Measurements from ENCODE around the gene IGSF22. TPM values are rescaled to one million over a fixed set of nuclear protein-coding genes. Genes with fewer than 3 reads are reported as not detected.

The IGSF22 gene
- total and polyA plus RNA-seq, 2 of the 8 experiments (the other 6 are each of a cell fraction or from before 2014, with no cell fraction given) = 0.14 TPM; not detected in 1

DNA sequence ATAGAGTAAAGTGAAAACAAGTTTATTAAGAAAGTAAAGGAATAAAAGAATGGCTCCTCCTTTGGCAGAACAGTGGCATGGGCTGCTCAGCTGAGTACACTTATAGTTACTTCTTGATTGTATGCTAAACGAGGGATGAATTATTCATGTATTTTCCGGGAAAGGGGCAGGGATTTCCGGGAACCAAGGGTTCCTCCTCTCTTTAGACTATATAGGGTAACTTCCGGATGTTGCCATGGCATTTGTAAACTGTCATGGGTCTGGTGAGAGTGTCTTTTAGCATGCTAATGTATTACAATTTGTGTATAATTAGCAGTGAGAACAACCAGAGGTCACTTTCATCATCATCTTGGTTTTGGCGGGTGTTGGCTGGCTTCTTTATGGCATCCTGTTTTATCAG is 68.3 kb downstream of the IGSF22 start (continued):
- TF ChIP-seq, protein P1, sequence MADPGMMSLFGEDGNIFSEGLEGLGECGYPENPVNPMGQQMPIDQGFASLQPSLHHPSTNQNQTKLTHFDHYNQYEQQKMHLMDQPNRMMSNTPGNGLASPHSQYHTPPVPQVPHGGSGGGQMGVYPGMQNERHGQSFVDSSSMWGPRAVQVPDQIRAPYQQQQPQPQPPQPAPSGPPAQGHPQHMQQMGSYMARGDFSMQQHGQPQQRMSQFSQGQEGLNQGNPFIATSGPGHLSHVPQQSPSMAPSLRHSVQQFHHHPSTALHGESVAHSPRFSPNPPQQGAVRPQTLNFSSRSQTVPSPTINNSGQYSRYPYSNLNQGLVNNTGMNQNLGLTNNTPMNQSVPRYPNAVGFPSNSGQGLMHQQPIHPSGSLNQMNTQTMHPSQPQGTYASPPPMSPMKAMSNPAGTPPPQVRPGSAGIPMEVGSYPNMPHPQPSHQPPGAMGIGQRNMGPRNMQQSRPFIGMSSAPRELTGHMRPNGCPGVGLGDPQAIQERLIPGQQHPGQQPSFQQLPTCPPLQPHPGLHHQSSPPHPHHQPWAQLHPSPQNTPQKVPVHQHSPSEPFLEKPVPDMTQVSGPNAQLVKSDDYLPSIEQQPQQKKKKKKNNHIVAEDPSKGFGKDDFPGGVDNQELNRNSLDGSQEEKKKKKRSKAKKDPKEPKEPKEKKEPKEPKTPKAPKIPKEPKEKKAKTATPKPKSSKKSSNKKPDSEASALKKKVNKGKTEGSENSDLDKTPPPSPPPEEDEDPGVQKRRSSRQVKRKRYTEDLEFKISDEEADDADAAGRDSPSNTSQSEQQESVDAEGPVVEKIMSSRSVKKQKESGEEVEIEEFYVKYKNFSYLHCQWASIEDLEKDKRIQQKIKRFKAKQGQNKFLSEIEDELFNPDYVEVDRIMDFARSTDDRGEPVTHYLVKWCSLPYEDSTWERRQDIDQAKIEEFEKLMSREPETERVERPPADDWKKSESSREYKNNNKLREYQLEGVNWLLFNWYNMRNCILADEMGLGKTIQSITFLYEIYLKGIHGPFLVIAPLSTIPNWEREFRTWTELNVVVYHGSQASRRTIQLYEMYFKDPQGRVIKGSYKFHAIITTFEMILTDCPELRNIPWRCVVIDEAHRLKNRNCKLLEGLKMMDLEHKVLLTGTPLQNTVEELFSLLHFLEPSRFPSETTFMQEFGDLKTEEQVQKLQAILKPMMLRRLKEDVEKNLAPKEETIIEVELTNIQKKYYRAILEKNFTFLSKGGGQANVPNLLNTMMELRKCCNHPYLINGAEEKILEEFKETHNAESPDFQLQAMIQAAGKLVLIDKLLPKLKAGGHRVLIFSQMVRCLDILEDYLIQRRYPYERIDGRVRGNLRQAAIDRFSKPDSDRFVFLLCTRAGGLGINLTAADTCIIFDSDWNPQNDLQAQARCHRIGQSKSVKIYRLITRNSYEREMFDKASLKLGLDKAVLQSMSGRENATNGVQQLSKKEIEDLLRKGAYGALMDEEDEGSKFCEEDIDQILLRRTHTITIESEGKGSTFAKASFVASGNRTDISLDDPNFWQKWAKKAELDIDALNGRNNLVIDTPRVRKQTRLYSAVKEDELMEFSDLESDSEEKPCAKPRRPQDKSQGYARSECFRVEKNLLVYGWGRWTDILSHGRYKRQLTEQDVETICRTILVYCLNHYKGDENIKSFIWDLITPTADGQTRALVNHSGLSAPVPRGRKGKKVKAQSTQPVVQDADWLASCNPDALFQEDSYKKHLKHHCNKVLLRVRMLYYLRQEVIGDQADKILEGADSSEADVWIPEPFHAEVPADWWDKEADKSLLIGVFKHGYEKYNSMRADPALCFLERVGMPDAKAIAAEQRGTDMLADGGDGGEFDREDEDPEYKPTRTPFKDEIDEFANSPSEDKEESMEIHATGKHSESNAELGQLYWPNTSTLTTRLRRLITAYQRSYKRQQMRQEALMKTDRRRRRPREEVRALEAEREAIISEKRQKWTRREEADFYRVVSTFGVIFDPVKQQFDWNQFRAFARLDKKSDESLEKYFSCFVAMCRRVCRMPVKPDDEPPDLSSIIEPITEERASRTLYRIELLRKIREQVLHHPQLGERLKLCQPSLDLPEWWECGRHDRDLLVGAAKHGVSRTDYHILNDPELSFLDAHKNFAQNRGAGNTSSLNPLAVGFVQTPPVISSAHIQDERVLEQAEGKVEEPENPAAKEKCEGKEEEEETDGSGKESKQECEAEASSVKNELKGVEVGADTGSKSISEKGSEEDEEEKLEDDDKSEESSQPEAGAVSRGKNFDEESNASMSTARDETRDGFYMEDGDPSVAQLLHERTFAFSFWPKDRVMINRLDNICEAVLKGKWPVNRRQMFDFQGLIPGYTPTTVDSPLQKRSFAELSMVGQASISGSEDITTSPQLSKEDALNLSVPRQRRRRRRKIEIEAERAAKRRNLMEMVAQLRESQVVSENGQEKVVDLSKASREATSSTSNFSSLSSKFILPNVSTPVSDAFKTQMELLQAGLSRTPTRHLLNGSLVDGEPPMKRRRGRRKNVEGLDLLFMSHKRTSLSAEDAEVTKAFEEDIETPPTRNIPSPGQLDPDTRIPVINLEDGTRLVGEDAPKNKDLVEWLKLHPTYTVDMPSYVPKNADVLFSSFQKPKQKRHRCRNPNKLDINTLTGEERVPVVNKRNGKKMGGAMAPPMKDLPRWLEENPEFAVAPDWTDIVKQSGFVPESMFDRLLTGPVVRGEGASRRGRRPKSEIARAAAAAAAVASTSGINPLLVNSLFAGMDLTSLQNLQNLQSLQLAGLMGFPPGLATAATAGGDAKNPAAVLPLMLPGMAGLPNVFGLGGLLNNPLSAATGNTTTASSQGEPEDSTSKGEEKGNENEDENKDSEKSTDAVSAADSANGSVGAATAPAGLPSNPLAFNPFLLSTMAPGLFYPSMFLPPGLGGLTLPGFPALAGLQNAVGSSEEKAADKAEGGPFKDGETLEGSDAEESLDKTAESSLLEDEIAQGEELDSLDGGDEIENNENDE (IDR thresholded peaks at IDR 0.05; ENCODE audit: insufficient replicate concordance, low read length) = no peak
- TF ChIP-seq NRF1 (IDR thresholded peaks at IDR 0.05; ENCODE audit: low read depth, low read length) (no peak), TEAD4 (IDR thresholded peaks at IDR 0.05; ENCODE audit: low read depth, low read length) (no peak), FOSL1 (IDR thresholded peaks at IDR 0.05; ENCODE audit: insufficient read depth, low read depth, low read length) (no peak), JUND (IDR thresholded peaks at IDR 0.05; ENCODE audit: low read length) (no peak), BRCA1 (IDR thresholded peaks at IDR 0.05; ENCODE audit: low read depth, low read length) (no peak), CTBP2 (IDR thresholded peaks at IDR 0.05; ENCODE audit: borderline replicate concordance, insufficient read depth, insufficient read length, low read length) (no peak), SP2 (IDR thresholded peaks at IDR 0.05; ENCODE audit: low read length) (no peak)
